ENCODE data around the gene LIPC.

GRCh38 chr15:58545307-58546065, 113.7 kb downstream of the LIPC start:
- no peak for TF ChIP-seq CTCF (optimal IDR thresholded peaks at IDR 0.05 in 1 of 3, IDR thresholded peaks at IDR 0.05 in 1 of 3, conservative IDR thresholded peaks at IDR 0.05 in 1 of 3; ENCODE audit: extremely low read depth in 1 of 3, insufficient read depth in 2 of 3, low read length in 3 of 3)
- no peak for TF ChIP-seq EZH2 (IDR thresholded peaks at IDR 0.05; ENCODE audit: low read length)
